Heart left ventricle (tissue), 16 donors: ENCODE results near the gene CYSRT1. TPM values are rescaled to one million over a fixed set of nuclear protein-coding genes. Genes with fewer than 3 reads are reported as not detected.
"Not testable (repeated sequence)": the region's sequence is repeated elsewhere in the genome, so short reads cannot be mapped to it uniquely, and the experiment has no call there.

Experiments
- ATAC-seq, 4 donors: fragments of 200-7000 bp; cut with Tn5 transposase; one replicate each; pipeline ENCODE4 v1.9.1; 2020 to 2022; ENCODE audit warnings: moderate library complexity in 4 of 4, mild to moderate bottlenecking in 3 of 4, moderate number of reproducible peaks in 1 of 4
- DNase-seq, 5 donors: peaks; one replicate each; pipeline ENCODE4 v3.0.0-alpha.2; 2020
- H3K27ac ChIP-seq, 12 donors: fragments of 200-600 bp; sonication (generic) in 4 of 12; one replicate each; pipeline versions ENCODE4 v1.5.0 to v1.8.0; 2016 to 2022; ENCODE audit warnings: mild to moderate bottlenecking in 2 of 12
- H3K27me3 ChIP-seq, 9 donors: fragments of 200-600 bp; sonication (generic) in 2 of 9; one replicate each; pipeline versions ENCODE4 v1.5.1 to v1.8.0; 2016 to 2022; ENCODE audit warnings: mild to moderate bottlenecking in 3 of 9
- H3K36me3 ChIP-seq, 9 donors: fragments of 200-600 bp; sonication (generic) in 2 of 9; one replicate each; pipeline versions ENCODE4 v1.5.0 to v1.8.0; 2018 to 2022; ENCODE audit warnings: mild to moderate bottlenecking in 2 of 9
- H3K4me1 ChIP-seq, 12 donors: fragments of 200-600 bp; sonication (generic) in 4 of 12; one replicate each; pipeline versions ENCODE4 v1.5.0 to v1.8.0; 2016 to 2022; ENCODE audit warnings: mild to moderate bottlenecking in 3 of 12
- H3K4me3 ChIP-seq, 12 donors: fragments of 200-600 bp; sonication (generic) in 4 of 12; one replicate each; pipeline versions ENCODE4 v1.5.0 to v1.8.0; 2017 to 2022; ENCODE audit warnings: mild to moderate bottlenecking in 9 of 12, moderate library complexity in 4 of 12
- H3K9me3 ChIP-seq, 12 donors: fragments of 200-600 bp; sonication (generic) in 4 of 12; one replicate each; pipeline versions ENCODE4 v1.5.0 to v1.8.0; 2016 to 2022; ENCODE audit warnings: mild to moderate bottlenecking in 1 of 12
- CTCF ChIP-seq, 12 donors: fragments of 200-600 bp; sonication (generic) in 4 of 12; IDR thresholded peaks; one replicate each; pipeline versions ENCODE4 v1.5.0 to v1.8.0; 2018 to 2022; ENCODE audit warnings: antibody characterized with exemption in 12 of 12, mild to moderate bottlenecking in 5 of 12
- POLR2A ChIP-seq, 2 donors: fragments of 450-650 bp; IDR thresholded peaks; one replicate each; pipeline ENCODE4 v1.6.1; 2017; ENCODE audit warnings: antibody characterized with exemption in 2 of 2, mild to moderate bottlenecking in 2 of 2, moderate library complexity in 2 of 2
- WGBS, 4 donors: extraction: QIAGEN DNeasy Blood & Tissue Kit in 2 of 4; methylation state at CpG; one replicate each; pipeline versions ENCODE4 v1.1.5 to v1.1.7; 2013 to 2018; 5-methylcytosine and 5-hydroxymethylcytosine counted together
- intact Hi-C, 10 donors: fragments of 100-400 bp; cut with DNase I; formaldehyde crosslinking; loops; one replicate each; pipeline versions ENCODE4 v1.11.1 to v1.14.2; 2022
- polyA plus RNA-seq, 2 donors: library from polyadenylated mRNA; stranded (reverse); fragments of 200-250 nt; gene quantifications; one replicate each; pipeline ENCODE4 v1.2.3, GENCODE V29; 2013
- total RNA-seq, 9 donors: library from RNA; depleted of rRNA in 2 of 9; stranded (reverse); fragments of >200 nt in 2 of 9; fragmentation: NEBNext Ultra II Directional in 3 of 9; extraction: Animal tissue kit (Norgen Biotek cat#: 25700) in 3 of 9; gene quantifications; one replicate each; pipeline versions ENCODE4 v1.1.0 to v1.2.4, GENCODE V29; 2016 to 2023
- donor health status: ischemic (EF 13 %, LVEDD 7.1; RV severe dilation, severe dysfunction).
- donor health status: healthy with polysubstance abuse.
- donor health status: DM: no; HTN: yes; CAD: no.
- donor health status: DM: no; HTN: no; CAD: no.
- donor health status: ischemic (EF 25% LVEDD 6.9; RV normal size, moderate dysfunction).
- donor health status: ischemic (EF 25% LVEDD 5.7; RV mildly dilated, moderate dysfunction).
- donor health status: healthy.
- donor health status: DM: yes; HTN: yes; CAD: no.
- donor health status: ischemic (EF 35%, LVEDD 5.7; RV mildly dilated, moderate dysfunction).
- donor health status: nonischemic (EF 11% LVEDD 7.7; RV severe dilation, severe dysfunction).
- donor health status: DM: yes; HTN: yes; CAD: no.
- donor health status: PGD.
- donor health status: ischemic (EF 29% LVEDD 5.4; RV normal size, mild dysfunction).
- donor health status: nonischemic (EF 23%, LVEDD 6.1; RV moderate dilation, normal function).

Gene CYSRT1
- total and polyA plus RNA-seq, 11 donors = 0.14 to 0.61 (median 0.27) TPM; not detected in 3

DNA sequence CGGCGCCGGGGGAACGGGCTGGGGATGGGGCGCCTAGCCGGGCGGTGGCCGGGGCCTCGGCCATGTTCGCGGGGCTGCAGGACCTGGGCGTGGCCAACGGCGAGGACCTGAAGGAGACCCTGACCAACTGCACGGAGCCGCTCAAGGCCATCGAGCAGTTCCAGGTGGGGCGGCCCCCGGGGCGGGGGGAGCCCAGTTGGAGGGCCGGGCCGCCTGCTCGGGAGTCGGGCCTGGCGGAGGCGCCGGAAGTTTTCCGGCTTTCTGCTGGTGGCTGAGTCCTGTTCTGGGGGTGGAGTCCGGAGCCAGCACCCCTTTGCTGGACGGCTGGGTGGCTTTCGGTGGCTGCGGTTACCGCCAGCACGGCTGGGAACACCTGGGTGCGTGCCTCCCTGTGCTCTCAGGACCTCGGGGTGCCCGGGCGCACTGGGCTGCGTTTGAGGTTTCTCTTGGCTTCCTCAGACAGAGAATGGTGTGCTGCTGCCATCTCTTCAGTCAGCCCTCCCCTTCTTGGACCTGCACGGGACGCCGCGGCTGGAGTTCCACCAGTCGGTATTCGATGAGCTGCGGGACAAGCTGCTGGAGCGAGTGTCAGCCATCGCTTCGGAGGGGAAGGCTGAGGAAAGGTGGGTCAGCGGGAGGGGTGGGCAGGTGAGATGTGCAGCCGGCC is 30.6 kb downstream of the CYSRT1 start:
- ATAC-seq (peak in 3 of 4 donors; percentile 9 to 34 (median 27)), DNase-seq (peak in 1 of 5 donors; percentile 52)
- no peak for TF ChIP-seq CTCF (IDR thresholded peaks at IDR 0.05)
- no peak for TF ChIP-seq POLR2A (IDR thresholded peaks at IDR 0.05)
- 2 to 7% (median 3%) methylated on average over 21 to 51 of the region's 51 CpGs for whole genome bisulfite sequencing, 4 donors
- Histone ChIP-seq H3K36me3 (peaks cover 0 to 40% (median 29%) of the 10 kb centered on the region in 9 donors), H3K4me3 (peak overlapping the region; percentile 76 to 100 (median 99)), H3K9me3 (no peaks in the 10 kb centered on the region), H3K4me1 (peaks cover 7 to 33% (median 23%) of the 10 kb centered on the region in 12 donors), H3K27me3 (no peaks in the 10 kb centered on the region), H3K27ac (peak overlapping the region; percentile 51 to 95 (median 84))
- intact Hi-C loops = loop anchor here in 1 of 10 donors (1.0 kb wide), 1 partner anchor 14 kb away; the partner anchor contains the start of gene TUBB4B

DNA sequence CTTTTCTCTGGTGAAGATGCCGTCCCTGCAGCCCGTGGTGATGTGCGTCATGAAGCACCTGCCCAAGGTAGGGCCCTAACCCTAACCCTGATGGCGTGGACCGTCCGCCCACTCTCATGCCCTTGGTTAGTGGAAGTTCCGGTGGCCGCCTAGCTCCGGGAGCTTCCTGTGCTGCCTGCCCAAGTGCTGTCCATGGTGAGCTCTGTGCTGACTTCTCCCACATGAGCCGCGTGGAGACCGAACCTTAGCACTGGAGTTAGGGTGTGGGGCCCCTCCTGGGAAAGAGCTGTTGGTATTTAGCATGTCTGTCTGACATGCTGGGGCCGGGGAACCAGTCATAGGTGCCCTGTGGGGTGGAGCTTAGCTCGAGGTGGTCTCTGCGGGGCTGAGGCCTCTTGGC is 31.4 kb downstream of the CYSRT1 start:
- peak overlapping the region in 11 of 12 donors; percentile 87 to 100 (median 99) for H3K4me3 ChIP-seq
- ATAC-seq (no peak), DNase-seq (peak in 1 of 5 donors; percentile 59)
- H3K9me3 ChIP-seq = no peaks in the 10 kb centered on the region
- 74 to 81% (median 77%) methylated on average over 11 to 15 of the region's 15 CpGs for WGBS, 4 donors
- H3K27ac ChIP-seq = no peak overlapping the region
- no peaks in the 10 kb centered on the region for H3K27me3 ChIP-seq
- peaks cover 0 to 40% (median 29%) of the 10 kb centered on the region in 9 donors for H3K36me3 ChIP-seq
- TF ChIP-seq POLR2A (IDR thresholded peaks at IDR 0.05) = no peak
- TF ChIP-seq CTCF (IDR thresholded peaks at IDR 0.05) = no peak
- H3K4me1 ChIP-seq = peaks cover 7 to 28% (median 20%) of the 10 kb centered on the region in 12 donors
- intact Hi-C loops = no loop called here

- Histone ChIP-seq H3K27ac (no peak overlapping the region), H3K27me3 (no peaks in the 10 kb centered on the region), H3K4me1 (peaks cover 7 to 28% (median 20%) of the 10 kb centered on the region in 12 donors), H3K4me3 (peak overlapping the region in 6 of 12 donors; percentile 87 to 100 (median 99)), H3K9me3 (no peaks in the 10 kb centered on the region), H3K36me3 (peaks cover 0 to 40% (median 29%) of the 10 kb centered on the region in 9 donors)
- intact Hi-C loops = no loop called here
- TF ChIP-seq POLR2A (IDR thresholded peaks at IDR 0.05) (no peak), CTCF (IDR thresholded peaks at IDR 0.05) (no peak)
- WGBS, 4 donors = 85 to 93% (median 90%) methylated on average over 14 to 15 of the region's 15 CpGs
- no peak for ATAC-seq
- DNase-seq = peak in 1 of 5 donors; percentile 44
Measured at GRCh38 chr9:137256856-137257255, 31.9 kb downstream of the CYSRT1 start.

GRCh38 chr9:137262173-137262908 is 37.4 kb downstream of the CYSRT1 start:
- TF ChIP-seq CTCF (IDR thresholded peaks at IDR 0.05) = peak; percentile 38 to 58 (median 50)
- 30 to 57% (median 31%) methylated on average over 7 to 15 of the region's 15 CpGs for WGBS, 4 donors
- H3K27me3 ChIP-seq, H3K9me3 ChIP-seq, H3K4me3 ChIP-seq, ATAC-seq, intact Hi-C loops, H3K27ac ChIP-seq: not testable (repeated sequence)
- Histone ChIP-seq H3K4me1 (peaks cover 0 to 16% (median 0%) of the 10 kb centered on the region in 12 donors), H3K36me3 (peaks cover 0 to 73% (median 53%) of the 10 kb centered on the region in 9 donors)
- DNase-seq = peak in 2 of 5 donors; percentile 25 to 32
